NAMALWA (cell line): ENCODE data around the gene MOB3B.
"Not testable (repeated sequence)": the region's sequence is repeated elsewhere in the genome, so short reads cannot be mapped to it uniquely, and the experiment has no call there.

Source experiments
- DNase-seq: peaks from one replicate; pipeline ENCODE4 v3.0.0-alpha.2; 2015; ENCODE audit warnings: low spot score

MOB3B gene

DNA sequence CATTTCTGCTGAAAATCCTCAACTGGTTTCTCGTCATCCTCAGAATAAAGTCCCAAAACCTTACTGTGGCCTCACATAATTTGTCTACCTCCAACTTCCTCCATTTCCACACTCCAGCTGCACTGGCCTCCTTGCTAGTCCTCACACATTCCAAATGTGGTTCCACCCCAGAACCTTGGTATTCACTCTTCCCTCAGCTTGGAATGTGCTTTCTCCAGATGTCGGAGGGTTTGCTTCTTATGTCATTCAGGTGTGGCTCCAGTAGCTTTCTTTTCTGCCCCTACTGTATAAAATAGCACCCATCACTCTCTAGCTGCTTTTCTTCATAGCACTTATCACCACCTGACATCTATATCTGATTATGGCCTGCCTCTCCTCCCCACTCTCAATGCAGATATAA is 108.0 kb downstream of the MOB3B start:
- no peak for DNase-seq

DNA sequence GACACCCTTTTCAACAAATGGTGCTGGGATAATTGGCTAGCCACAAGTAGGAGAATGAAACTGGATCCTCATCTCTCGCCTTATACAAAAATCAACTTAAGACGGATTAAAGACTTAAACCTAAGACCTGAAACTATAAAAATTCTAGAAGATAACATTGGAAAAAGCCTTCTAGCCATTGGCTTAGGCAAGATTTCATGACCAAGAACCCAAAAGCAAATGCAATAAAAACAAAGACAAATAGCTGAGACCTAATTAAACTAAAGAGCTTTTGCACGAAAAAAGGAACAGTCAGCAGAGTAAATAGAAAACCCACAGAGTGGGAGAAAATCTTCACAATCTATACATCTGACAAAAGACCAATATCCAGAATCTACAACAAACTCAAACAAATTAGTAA is 110.1 kb downstream of the MOB3B start:
- not testable (repeated sequence) for DNase-seq

DNA sequence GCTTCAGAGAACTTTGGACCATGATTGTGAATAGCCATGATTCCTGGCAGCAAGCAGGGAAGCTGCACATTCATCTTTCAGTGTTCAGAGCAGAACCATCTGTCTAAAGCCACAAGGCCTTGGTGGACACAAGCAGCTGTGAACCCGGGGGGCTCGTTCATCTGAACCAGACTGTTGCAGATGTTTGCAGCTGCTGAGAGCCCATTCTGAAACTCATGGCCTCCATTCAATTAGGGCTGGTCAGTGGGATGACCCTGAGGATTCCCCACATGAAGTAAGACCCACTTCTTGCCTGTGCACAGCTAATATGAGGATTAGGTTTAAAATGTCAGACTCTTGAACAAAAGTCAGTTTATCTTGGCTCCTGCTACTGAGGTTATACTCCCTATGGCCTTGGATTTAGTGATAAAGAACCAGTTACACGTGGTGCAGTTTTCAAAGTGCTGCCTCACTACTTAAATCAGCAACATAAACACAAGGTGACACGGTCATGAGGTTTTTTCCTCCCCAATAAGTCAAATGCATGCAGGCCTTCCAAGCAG is 115.3 kb downstream of the MOB3B start:
- no peak for DNase-seq

DNA sequence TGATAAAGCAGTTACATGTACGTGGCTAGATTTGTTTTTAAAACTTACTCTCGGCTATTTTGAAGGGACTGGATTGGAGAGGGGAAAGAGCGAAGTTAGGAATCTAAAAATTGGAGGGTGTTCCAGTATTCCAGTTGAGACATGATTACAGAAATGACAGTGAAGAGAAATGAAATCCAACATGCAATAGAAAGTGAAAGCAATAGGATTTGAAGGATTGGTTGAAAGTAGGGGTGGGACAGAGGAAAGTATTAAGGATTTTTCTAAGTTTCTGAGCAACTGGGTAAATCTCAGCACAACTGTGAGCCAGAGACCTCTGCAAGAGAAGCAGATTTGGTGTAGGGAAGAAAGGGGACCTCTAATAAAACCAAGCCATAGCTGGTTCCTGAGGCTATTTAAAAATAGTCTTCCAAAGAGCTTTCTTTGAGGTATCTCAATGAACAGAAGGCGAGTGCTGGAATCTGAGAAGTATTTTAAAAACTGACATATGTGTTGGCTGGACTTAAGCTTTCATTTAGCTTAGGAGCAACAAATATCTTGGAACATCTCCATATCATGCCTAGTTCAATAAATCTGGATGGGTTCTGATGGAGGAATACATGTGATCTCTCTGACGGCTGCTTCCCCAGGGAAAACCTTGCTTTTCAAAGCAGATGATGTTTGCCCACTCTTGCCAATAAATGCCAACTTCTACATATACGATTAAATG is 115.9 kb downstream of the MOB3B start:
- no peak for DNase-seq

DNA sequence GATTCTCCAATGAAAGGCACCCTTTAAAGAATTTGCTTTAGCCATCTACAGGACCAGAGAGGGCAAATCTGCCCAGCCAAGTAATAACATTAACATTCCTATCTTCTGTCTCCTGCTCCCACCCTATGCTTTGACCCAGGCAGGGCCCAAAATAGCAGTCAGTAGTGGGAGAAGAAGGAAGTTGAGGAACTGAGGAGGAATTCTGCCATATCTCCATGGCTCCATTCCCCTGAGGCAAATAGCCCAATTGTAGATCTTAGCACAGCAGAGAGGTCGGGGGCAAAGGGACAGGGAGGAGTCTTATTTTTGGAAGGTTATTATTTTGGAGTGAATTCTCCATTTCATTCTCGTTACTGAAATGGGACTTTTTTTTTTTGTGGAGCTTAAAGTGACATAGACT is 116.7 kb downstream of the MOB3B start:
- DNase-seq, result no peak

DNA sequence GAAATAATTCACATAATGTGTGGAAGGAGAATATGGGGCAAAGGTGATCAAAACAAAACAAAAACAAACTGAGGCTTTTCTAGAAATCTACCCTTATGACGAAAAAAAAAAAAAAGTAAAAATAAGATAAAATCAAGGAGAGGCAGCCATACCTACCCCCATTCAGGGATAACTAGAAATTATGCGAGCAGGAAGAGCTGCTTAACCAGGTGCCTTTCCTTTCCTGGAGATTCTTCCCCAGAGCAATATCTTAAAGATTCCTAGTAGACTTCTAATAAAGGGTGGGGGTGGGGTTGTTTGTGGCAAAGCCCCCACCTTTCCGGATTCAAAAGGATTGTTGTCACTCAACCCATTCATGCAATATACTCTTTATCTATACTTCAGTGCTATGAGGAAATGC is 117.5 kb downstream of the MOB3B start:
- DNase-seq, result no peak

DNA sequence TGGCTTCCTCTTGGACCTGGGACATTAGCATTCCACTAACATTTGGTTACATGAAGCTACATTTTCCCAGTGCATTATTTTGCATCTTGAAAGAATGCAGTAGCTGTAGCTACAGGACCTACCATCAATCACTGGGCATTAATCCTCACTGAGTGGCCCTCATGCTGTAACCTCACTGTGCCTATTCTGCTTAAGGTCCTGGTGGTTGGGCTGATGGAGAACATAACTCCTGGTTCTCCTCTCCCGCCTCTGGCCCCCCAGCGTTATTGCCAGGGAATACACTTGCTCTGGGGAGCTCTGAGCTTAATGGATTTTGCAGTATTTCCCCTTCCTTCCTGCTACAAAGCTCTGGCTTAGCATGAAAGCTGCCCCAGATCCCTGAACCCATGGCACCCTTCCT is 121.1 kb downstream of the MOB3B start:
- DNase-seq, result no peak

DNA sequence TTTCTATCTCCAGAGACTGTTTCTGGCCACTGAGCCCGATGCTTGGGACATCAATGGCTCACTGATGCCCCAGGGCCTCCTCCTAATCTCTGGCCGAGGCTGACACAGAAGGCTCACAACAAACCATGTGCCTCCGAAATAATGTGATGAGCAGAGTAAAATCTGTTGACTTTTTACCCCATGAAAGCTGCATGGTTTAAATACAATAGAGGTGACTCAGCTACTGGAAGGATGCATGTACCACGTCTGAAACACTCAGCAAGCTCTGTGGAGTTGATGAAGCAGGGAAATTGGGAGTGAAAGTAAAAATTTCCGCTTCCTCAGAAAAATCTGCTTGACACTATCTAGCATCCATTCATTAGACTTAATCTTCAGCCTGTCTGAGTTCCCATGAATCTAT is 121.6 kb downstream of the MOB3B start:
- DNase-seq, result no peak

DNA sequence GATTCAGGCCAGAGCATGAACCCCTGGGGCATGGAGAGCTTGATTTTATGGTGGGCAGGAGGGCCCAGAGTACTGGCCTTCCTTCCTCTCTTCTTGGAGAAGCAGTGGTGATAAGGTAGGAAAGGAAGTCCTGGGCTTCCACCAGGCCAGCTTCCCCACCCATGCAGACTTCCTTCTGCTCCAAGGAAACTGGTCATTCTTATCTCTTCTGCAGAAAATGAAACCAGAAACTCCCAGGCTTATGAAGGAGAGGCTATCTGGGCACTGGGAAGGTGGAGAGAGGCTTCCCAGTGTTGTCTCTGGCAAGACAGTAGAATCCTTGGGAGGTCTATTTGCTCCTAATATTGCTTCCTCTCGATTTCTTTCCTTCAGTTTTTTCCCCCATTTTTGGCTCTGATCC is 122.1 kb downstream of the MOB3B start:
- no peak for DNase-seq

DNA sequence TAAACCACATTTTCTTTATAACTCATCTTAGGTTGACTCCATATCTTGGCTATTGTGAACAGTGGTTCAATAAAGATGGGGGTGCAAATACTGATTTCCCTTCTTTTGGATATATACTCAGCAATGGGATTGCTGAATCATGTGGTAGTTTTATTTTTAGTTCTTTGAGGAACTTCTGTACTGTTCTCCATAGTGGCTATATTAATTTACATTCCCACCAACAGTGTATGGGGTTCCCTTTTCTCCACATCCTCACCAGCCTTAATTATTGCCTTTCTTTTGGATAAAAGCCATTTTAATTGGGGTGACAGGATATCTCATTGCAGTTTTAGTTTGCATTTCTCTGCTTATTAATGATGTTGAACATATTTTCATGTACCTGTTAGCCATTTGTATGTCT is 125.0 kb downstream of the MOB3B start:
- no peak for DNase-seq

DNA sequence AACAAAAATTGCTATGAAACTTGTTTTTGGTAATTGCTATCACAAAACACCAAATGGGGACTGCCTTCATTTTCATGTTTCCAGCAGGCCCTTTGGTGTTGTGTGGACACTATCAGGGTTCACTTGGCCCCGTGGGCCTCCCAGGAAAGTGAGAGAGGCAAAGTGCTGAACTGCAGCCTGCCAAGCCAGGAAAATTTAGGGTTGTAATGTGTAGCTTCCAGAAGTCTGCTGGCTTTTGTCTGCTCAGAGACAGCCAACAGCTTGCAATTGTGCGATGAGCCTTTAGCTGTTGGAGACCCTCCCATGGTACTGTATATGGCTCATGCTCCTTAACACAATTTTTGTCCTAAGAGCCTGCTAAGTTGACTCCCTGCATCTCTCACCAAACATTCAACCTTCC is 127.0 kb downstream of the MOB3B start:
- no peak for DNase-seq

DNA sequence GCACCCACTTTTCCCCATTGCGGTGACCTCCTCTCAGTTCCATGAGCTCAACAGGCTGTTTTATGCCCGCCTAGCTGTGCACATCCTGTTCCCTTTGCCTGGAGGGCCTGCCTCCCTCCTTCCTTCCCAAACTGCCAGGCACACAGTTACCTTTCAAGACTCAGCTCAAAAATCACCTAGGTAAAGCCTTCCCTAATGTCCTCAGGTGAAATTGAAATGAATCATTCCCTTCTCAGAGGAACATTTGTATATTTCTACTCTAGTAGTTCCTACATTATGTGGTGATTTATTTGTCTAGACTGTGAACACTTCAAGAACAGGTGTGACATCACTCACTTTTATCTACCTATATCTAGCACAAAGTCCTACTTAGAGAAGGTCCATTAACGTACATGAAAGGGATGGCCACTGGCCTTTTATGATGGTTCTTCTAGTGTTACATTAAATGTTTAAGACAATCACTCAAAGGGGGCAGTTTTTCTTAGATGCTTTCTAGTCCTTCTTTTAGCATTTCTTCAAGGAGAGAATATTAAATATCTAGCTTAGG is 129.2 kb downstream of the MOB3B start:
- no peak for DNase-seq

DNA sequence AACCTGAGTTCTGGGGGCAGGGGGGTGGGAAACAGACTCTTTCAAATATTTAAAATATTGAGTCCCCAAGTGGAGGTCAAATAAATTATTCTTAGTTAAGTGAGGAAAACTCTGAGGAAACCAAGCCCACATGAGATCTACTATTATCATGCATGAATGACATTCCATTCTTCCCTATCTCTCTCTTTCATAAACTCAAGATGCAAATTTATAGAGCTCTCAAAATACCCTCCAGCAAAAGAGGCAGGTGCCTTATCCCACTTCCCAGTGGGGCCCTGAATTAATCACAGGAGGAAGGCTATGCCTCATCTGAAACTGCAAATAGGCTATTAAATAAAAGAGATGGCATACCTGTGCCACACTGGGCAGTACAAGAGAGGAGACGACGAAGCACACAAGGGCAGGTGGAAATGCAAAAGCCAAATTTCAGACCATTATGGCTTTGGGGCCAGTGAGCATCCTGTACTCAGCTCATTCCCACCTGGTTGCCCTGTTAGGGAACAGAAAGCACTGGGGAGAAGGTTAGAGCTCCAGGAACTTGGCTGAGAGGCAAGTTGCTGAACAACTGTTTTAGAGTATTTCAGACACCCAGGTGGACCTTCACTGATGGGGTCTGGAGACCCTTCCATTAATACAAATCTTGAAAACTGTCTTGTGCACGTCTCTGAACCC is 130.5 kb downstream of the MOB3B start:
- DNase-seq, result no peak

DNA sequence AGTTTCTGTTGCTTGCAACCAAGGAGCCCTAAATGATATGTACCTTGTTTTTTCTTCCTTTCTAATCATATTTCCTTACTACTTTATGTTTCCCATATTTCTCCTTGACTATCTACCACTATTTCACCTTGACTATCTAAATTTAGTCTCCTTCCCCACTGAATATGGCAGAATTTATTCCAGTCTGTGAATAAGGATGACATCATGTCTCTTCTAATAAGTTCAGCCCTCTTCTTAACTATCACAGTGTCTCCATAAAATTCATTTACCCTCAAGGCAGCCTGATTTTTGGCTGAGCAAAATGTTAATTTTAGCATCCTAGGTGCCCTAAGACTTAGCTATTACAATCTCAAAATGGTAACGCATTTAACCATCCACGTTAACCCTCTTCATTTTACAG is 133.1 kb downstream of the MOB3B start:
- DNase-seq, result no peak

DNA sequence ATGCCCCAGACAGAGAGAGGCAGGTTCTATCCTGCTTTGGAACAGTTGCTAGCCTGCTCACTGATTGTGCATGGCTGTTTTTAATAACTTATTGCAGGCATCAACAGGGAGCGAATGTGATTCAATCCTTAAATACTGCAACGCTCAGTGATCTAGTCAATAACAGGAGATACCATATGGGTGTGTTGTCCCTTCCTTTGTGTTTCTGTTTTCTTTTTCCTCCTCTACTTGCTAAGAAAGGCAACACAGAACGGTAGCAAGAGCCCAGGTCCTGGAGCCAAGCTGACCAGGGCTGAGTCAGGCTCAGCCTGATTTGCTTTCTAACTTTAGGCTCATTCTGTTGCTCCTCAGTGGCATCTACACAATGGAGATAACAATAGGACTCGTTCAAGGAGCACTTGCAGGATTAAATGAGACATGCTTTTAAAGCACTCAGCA is 134.1 kb downstream of the MOB3B start:
- DNase-seq, result no peak

DNA sequence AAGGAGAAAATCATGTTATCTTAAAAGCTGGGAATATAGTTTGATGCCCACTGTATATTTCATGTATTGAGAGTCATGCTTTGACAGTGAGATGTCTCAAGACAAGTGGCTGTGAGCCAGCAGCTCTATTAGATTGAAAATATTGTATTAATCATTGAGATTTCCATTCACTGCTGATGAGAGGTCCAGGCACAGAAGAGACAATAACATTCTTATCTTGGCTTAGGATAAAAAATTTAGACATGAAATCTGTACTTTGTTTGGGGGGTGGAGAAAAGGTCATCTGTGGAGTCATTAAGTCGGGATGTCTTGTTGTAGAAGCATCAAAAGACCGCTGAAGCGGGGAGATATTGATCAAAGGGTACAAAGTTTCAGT is 134.8 kb downstream of the MOB3B start:
- DNase-seq, result no peak

DNA sequence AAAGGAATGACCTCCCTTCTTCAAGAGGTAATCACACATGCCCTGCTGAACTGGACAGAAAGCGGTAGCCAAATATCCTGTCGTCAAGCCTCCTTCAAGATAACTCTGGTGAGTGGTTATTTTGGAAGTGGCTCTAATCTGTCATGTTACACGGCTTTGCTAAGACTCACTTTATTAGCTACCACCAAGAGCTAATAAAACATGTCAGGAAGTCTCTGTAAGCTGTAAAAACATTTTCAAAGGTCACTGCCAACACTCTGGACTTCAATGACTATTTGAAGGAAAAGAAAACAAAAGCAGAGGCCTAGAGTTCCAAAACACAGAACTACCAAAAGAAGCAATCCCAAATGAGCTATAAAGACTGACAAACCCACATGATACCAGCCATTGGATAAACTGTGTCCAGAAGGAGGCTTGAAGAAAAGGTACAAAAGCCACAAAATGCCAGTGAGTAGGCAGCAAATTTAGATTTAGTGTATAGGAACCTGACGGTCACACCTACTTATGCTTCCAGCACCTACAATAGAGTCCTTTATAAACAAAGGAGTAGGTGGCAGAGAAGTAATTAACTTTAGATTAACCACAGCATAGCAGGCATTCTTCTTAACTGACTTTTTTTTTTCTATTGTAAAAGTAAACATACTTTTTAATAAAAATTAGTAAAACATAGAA is 135.3 kb downstream of the MOB3B start:
- no peak for DNase-seq

DNA sequence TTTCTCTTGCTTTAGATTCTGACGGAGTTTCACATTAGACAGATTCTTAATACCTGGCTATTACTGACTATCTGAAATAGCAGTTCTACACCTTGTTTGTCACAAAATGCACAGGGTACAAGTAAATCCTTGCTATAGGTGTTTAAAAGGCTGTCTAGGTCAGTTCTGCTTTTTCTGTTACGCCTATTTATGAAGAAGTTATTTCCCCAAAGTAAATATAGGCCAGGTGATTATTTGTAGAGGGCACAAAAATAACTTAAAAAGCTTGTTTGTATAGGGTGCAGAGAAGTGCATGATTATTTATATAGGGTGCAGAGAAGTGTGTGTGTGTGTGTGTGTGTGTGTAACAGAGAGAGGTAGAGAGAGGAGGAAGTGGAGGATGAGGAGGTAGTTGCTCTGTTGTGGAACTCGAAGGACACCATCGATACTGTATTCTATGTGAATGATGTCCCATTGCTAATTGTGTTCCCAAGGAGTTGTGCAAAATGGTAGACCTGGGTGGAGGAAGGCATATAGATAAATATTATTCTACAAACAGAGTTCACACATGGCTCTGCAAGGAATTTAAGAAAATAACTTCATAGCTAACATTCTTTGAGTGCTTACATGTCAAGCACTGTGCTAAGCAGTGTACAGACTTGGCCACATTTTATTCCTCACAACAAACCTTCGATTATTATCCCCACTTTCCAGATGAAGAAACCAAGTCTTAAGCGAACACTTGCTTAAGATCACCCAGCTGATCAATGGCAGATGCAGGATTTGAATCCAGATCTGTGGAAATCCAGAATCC is 136.4 kb downstream of the MOB3B start:
- no peak for DNase-seq

DNA sequence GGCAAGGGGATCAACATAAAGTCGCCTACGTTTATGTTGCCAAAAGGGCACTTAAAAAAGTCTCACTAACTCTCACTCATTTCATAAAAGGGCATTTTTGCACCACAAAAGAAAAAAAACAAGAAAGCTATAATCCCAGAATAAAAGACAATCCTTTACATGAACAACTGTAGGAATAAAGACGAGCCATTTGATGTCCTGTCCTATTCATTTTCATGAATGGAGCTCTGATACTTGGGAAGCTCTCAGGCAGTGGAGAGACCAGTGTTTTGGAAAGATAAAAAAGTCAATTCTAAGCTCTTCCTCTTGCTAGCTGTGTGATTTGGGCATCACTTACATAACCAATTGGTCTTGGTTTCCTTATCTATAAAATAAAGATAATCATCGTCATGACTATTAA is 137.2 kb downstream of the MOB3B start:
- no peak for DNase-seq

DNA sequence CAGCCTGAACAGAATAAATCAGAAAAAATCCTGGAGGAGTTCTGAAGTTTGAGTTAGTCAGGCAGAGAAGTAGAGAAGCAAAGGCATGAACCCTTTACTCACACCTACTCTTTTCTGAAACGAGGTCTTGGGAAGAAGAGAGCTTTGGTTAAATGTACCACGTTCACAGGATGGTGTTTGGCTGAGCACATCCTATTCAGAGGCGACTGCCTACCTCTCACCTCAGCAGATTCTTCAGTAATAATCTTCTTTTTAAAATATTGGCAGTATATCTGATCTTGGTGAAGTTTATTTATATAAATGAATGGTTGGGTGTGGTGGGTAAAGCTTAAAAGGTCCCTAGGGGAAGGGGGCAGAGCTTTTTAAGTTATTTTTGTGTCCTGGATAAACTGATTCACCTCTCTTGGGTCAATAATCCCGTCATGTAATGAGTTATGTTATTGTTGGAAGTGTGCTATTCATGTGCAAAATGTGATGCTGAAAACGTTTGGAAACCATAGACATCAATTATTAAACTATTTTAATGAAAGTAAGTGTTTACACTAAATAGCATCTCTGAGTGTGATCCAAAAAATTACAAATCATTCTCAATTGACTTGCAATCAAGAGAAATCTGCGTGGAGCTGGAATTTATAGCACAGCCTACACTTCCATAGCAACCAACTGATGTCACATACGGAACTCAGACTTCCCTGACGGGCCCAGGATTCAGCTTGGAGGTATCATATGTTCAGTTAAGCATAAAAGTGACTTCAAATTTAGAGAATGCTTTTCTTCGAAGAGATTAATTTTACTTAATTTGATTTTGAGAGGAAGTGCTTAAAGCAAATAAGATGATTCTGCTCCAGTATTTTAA is 138.3 kb downstream of the MOB3B start:
- DNase-seq, result no peak

DNA sequence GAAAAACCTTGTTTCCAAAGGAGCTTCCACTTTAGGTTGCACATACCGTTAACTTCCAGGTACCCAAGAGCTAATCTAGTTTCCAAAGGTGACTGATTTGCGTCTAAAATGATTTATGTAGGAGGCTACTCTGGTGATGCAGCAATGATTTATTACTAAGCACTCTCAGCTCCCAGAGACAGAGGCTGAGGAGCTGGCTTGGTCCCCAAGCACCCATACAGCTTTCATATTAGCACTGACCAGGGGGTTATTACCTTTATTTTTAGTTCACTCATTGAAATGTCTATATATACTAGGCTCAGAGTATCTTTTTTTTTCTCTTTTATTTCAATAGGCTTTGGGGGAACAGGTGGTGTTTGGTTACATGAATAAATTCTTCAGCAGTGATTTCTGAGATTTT is 141.5 kb downstream of the MOB3B start:
- no peak for DNase-seq
